Stimulated activated CD8-positive, alpha-beta memory T cell treated with anti-CD3 and anti-CD28 coated beads, Interleukin-15, amount 100 ng/mL, for 24 hours (primary cell): Measurements from ENCODE around the gene MINK1.

Source experiments
- DNase-seq: peaks from one replicate; pipeline ENCODE4 v3.0.0-alpha.2; 2020; ENCODE audit warnings: low read depth

Gene MINK1

DNA sequence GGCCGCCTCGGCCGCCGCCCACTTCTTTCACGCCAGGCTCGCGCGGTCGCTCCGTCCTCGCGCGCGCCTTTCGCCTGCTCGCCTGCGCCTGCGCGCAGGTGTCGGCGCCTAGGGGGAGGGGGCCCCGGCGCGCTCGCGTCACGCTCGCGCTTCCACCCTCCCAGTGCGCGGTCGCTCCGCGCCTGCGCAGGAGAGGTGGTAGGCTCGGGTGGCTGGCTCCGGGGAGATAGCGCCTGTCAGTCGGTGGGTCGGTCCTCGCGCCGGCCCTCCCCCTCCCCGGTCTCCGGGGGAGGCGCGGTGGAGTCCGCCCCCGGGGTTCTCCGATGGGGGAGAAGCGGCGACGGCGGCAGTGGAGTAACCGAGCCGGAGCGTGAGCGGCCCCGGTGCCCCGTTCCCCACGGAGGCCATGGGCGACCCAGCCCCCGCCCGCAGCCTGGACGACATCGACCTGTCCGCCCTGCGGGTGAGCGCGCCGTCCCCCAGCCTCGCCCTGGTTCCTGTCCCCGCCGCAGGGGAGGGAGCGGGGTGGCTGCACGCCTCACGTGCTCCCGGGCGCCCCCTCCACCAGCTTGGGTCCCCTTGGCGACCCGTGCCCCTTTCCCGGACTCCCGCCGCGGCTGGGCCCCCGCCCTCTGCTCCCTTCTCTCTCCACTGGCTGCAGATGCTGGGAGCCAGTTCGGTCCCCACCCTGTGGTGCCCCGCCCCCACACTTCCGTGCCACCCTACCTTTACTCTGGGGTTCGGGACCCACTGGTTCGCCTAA is at the start of gene MINK1:
TSS of gene MINK1 (plus strand) at position 163 of the 763 bp plus-strand sequence. CDS start at position 407, 244 bp downstream.
- peak; percentile 72 for DNase-seq

- no peak for DNase-seq
These were observed 47.6 kb upstream of the MINK1 start for GRCh38 chr17:4785311-4786105.

- DNase-seq: no peak
These were observed 47.0 kb upstream of the MINK1 start, which contains the start of gene VMO1 for GRCh38 chr17:4786106-4786511. Gene VMO1, minus strand, starts transcription at chr17:4786364. Its CDS starts 12 bp downstream, at chr17:4786352.

DNA sequence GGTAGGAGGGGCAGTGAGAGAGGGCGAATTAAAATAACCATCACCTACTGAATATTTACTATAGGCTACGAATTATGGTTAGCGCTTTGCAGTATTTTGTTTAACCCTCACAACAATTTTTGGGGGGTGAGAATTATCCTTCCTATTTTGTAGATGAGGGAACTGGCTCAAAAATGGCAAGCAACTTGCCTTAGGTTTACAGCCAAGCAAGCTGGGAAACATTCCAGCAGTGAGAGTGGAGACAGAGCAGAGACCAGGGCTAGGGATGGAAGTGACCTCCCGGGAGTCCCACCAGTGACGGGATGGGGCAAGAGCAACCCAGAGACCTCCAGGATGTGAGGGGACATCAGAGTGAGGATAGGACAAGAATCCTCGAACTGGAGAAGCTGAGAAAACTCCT is 46.6 kb upstream of the MINK1 start:
- no peak for DNase-seq

DNA sequence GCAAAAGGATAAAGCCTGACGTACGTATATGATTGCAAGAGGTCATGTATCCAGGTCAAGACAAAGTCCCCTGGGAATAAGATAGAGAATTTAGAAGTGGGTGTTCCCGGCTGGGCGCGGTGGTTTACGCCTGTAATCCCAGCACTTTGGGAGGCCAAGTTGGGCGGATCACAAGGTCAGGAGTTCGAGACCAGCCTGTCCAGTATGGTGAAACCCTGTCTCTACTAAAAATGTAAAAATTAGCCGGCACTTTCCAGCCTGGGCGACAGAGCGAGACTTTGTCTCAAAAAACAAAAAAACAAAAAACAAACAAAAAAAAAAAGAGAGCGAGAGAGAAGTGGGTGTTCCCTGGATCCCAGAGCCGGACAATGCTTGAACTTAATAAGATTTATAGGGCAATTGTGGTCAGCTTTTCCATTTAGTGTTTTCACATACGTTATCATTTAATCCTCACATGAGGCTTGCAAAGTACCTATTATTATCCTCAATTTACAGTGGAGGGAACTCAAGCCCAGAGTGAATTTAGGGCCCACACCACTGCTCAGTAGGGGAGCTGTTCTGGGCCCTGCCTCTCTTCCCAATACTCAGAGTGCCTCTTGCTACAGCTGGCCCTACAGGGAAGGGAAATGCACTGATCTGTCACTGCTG is 44.9 kb upstream of the MINK1 start:
- no peak for DNase-seq

DNA sequence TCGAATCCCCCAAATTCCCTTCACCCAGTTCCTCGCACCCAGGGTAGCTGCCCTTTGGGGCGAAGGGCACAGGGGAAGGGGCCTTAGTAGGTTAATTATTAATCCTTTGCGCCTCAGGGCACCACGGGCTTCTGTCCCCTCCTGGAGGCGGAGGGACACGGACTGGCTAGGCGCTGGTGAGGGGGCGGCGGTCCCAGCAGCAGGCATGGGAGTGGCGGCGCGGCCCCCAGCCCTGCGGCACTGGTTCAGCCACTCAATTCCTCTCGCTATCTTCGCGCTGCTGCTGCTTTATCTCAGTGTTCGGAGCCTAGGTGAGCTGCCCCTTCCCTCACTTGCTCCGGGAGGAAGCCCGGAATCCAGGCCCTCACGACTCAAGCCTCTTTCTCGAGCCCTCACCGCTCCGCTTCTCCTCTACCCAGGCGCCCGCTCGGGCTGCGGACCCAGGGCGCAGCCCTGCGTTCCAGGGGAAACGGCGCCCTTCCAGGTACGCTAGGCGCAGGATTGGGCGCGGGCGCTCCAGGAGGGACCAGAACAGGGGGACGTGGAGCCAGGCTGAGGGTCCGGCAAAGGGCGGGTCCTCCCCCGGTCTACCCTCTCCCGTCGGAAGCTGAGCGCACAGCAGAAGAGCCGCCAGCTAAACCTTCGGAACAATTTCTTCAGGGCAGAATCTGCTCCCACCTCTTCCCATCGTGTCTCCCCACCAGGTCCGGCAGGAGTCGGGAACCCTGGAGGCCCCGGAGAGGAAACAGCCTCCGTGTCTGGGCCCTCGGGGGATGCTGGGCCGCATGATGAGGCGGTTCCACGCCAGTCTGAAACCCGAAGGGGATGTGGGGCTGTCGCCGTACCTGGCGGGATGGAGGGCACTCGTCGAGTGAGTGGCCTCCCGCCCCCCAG is 44.1 kb upstream of the MINK1 start, which contains the start of gene GLTPD2:
TSS of gene GLTPD2 (plus strand) at position 158 of the 894 bp plus-strand sequence. CDS start at position 206, 48 bp downstream.
- DNase-seq: no peak

GRCh38 chr17:4789701-4789950 is 43.5 kb upstream of the MINK1 start:
- no peak for DNase-seq

- peak; percentile 58 for DNase-seq
These were observed 43.0 kb upstream of the MINK1 start for GRCh38 chr17:4789951-4790704.

DNA sequence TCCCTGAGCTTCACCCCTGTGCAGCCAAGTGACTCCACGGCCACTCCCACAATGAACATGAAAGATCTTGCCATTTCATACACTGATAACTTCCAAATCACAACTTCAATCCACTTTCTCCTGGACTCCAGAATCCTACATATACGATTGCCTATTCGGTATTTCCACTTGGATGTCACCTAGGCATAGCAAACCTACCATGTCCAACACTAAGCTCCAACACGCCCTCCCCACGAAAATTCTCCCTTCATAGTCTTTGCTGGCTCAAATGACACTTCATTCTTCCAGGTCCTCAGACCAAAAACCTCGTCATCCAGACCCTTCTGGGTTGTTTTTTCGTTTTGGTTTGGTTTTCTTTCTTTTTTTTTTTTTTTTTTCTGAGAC is 42.4 kb upstream of the MINK1 start:
- DNase-seq: no peak

DNA sequence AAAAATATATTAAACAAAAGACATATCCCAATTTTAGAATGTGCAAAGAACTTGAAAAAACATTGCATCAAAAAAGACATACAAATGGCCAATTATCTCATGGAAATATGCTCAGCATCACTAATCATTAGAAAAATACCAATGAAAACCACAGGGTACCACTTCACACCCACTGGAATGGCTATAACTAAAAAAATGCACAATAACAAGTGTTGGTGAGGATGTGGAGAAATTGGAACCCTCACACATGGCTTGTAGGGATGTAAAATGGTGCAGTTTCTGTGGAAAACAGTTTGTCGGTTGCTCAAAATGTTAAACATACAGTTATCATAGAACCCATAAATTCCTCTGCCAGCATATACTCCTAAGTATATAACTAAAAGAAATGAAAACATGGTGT is 38.0 kb upstream of the MINK1 start:
- DNase-seq: no peak

- DNase-seq: no peak
These were observed 36.6 kb upstream of the MINK1 start for GRCh38 chr17:4796552-4796920.

DNA sequence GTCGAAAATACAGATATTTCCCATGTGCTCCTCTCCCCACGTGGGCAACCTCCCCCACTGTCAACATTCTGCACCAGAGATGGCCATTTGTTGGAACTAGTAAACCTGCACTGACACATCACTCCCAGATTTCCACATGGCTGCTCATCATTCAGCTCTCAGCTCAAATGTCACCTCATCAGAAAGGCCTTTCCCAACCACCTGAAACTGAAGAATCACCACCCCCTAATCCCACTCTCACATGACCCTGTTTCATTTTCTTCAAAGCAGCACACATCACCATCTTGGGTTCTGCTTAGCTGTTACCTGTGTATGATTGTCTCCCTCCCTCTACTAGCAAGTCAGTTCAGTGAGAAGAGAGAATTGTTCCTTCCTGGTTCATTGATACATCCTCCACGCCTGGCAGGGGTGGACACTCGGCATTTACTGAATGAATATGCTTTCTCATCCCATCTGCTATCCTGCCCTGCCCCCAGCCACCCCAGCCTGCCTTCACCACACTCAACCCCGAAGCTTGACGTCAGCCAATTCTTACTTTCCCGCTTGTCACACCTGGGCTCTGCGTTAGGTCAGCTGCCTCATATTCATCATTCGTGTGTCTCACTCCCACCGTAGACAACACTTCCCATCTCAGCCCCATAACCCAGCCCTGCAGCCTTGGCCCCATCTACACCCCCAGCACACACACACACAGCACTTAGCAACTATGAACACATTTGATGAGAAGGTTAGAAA is 32.5 kb upstream of the MINK1 start:
- DNase-seq: no peak

GRCh38 chr17:4802228-4802627 is 30.9 kb upstream of the MINK1 start, which contains the start of gene C17orf114:
Gene C17orf114, minus strand, starts transcription at chr17:4802328.
- DNase-seq: no peak

DNA sequence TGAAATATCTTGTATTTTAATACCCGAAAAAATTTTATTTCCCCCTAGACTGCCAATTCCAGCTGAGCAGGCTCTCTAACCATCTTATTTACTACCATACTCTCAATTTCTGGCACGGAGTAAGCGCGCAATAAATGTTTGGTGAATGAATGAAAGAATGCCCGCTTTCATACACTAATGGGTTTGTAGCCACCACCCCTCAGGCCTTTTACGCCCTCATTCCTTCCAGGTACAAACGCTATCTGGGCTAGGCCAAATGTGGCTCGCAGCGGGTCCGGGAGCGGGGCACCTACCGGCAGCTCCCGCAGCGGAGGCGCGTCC is 26.7 kb upstream of the MINK1 start:
- DNase-seq: no peak

DNA sequence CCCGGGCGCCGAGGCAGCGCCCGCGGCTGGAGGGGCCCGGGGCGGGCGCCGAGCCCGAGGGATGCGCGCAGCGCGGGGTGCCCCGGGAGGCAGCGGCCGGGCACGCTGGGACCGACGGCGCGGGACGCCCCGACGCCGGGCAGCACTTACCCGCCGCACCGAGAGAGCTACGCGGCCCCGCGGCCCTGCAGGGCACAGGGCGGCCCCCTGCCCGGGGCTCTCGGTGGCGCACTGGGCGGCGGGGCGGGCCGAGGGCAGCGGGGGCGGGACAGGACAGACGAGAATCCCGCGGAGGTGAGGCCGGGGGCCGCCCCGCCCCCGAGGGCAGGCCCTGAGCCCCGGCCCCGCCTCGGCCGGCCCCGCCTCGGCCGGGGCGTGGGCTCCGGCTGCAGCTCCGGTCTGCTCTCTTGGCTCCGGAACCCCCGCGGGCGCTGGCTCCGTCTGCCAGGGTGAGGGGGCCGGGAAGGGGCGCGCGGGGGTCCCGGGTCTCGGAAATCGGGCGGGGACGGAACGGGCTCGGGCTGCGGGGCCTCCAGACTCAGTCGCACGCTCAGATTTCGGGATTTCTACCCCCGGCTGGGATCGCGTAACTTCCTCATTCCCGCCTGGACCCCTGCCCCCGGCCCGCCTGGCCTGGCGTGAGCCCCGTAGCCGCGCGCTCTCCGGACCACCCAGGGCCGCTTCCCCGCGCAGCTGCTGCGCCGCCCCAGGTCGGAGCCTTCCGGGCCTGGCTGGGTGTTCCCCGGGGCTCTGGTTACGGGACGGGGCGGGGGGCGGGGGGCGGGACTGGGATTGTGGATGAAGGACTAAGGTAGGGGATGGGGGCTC is 26.1 kb upstream of the MINK1 start, which contains the start of gene PLD2:
TSS of gene PLD2 (plus strand) at position 376 of the 828 bp plus-strand sequence. CDS start 621 bp downstream, outside the sequence.
- peak; percentile 67 for DNase-seq

DNA sequence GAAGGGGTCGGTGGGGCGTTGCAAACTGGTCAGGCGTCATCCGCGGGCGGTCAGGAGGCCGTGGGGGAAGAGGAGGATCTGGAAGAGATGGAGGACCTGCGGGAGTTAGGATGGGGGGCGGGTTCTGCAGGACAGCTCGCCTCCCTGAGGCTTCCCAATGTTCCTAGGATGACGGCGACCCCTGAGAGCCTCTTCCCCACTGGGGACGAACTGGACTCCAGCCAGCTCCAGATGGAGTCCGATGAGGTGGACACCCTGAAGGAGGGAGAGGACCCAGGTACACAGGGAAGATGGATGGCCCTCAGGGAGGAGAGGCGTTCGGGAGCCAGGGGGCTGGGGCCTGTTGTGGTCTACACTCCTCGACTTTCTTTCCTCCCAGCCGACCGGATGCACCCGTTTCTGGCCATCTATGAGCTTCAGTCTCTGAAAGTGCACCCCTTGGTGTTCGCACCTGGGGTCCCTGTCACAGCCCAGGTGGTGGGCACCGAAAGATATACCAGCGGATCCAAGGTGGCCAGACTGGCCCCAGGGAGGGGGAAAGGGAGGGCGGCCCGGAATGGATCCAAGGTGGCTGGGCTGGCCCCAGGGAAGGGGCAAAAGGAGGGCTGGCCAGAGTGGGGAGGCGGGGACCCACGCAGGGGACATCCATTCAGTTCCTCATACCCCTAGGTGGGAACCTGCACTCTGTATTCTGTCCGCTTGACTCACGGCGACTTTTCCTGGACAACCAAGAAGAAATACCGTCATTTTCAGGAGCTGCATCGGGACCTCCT is 25.3 kb upstream of the MINK1 start:
- DNase-seq: no peak

GRCh38 chr17:4808378-4808767 is 24.8 kb upstream of the MINK1 start:
- DNase-seq: no peak

GRCh38 chr17:4810696-4811290 is 22.3 kb upstream of the MINK1 start:
- DNase-seq: no peak
